GM19324 (cell line): ENCODE results near the gene YJU2.
"Not testable (repeated sequence)": the region's sequence is repeated elsewhere in the genome, so short reads cannot be mapped to it uniquely, and the experiment has no call there.

Source experiments
- ATAC-seq: cut with Tn5 transposase; IDR thresholded peaks from one replicate; pipeline ENCODE4 v1.9.1; 2021; ENCODE audit warnings: mild to moderate bottlenecking, moderate library complexity; ENCODE audit not compliant: unreplicated experiment, low FRiP score

YJU2 gene

DNA sequence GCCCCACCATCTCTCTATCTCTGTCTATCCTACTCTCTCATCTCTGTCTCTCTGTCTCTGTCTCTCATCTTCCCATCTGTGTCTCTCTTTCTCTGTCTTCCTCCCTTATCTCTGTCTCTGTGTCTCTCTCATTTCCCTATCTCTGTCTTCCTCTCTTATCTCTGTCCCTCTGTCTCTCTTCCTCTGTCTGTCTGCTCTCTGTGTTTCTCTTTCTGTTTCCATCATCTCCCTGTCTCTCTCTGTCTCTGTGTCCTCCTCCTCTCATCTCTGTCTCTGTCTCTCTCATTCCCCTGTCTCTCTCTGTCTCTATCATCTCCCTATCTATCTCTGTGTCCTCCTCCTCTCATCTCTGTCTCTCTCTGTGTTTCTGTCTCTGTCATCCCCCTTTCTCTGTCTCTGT is 19.1 kb upstream of the YJU2 start:
- no peak for ATAC-seq

DNA sequence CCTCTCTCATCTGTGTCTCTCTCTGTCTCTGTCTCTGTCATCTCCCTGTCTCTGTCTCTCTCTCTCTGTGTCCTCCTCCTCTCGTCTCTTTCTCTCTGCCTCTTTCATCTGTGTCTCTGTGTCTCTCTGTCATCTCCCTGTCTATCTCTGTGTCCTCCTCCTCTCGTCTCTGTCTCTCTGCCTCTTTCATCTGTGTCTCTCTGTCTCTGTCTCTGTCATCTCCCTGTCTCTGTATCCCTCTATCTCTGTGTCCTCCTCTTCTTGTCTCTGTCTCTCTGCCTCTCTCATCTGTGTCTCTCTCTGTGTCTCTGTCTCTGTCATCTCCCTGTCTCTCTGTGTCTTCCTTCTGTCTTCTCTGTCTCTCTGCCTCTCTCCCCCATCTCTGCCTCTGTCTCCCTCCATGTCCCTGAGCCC is 18.1 kb upstream of the YJU2 start:
- ATAC-seq = no peak

DNA sequence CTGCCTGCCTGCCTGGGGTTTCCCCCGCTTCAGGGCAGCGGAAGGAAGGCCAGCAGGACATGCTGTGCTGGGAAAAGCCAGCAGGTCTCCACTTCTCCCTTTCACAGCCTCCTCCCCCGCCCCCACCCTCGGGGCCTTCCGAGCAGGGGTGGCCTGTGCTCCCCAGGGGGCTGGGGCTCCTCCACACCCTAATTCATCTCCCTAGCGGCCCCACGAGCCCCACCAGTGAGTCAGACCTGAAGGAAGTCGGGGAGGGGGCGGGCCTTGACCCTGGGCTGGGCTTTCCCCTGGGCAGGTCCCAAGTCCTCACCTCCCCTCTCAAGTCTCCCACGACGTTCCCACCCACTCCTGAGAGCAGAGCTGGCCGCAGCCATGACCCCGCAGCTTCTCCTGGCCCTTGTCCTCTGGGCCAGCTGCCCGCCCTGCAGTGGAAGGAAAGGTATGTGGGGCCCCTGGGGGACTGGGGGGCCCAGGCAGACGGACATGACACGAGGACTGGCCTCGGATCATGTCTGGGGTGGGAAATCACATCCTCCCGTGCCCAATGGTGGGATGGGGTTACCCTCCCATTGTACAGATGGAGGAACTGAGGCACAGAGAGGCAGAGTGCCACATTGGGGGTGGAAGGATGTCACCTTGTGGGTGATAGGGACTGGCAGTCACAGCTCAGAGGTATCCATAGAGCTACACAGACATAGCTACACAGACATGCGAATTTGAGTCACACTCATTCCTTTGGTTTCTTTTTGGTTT is 17.5 kb upstream of the YJU2 start, which contains the start of gene EBI3:
TSS of gene EBI3 (plus strand) at position 345 of the 753 bp plus-strand sequence. CDS start at position 373, 28 bp downstream.
- ATAC-seq = no peak

DNA sequence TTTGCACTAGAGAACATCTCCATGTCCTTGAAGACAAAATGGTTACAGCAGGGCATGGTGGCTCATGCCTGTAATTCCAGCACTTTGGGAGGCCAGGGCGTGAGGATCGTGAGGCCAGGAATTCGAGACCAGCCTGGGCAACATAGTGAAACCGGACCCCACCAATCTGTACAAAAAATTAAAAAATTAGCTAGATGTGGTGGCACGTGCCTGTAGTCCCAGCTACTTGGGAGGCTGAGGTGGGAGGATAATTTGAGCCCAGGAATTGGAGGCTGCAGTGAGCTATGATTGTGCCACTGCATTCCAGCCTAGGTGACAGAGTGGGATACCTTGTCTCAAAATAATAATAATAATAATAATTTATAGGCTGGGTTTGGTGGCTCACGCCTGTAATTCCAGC is 16.6 kb upstream of the YJU2 start:
- not testable (repeated sequence) for ATAC-seq

DNA sequence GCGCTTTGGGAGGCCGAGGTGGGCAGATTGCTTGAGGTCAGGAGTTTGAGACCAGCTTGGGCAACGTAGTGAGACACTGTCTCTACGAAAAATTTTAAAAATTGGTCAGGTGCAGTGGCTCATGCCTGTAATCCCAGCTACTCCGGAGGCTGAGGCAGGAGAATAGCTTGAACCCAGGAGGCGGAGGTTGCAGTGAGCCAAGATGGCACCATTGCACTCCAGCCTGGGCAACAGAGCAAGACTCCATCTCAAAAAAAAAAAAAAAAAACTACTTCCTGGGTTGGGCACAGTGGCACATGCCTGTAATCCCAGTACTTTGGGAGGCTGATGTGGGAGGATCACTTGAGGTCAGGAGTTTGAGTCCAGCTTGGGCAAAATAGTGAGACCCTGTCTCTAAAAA is 15.4 kb upstream of the YJU2 start:
- ATAC-seq = not testable (repeated sequence)

DNA sequence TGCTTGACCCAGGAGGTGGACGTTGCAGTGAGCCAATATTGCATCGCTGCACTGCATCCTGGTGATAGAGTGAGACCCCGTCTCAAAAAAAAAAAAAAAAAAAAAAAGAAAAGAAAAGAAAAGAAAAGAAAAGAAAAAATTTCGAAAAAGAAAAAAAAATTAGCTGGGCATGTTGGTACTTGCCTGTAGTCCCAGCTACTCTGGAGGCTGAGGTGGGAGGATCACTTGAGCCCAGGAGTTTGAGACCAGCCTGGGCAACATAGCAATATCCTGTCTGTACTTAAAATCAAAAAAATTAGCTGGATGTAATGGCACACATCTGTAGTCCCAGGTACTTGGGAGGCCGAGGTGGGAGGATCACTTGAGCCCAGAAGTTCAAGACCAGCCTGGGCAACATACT is 14.7 kb upstream of the YJU2 start:
- ATAC-seq = not testable (repeated sequence)

DNA sequence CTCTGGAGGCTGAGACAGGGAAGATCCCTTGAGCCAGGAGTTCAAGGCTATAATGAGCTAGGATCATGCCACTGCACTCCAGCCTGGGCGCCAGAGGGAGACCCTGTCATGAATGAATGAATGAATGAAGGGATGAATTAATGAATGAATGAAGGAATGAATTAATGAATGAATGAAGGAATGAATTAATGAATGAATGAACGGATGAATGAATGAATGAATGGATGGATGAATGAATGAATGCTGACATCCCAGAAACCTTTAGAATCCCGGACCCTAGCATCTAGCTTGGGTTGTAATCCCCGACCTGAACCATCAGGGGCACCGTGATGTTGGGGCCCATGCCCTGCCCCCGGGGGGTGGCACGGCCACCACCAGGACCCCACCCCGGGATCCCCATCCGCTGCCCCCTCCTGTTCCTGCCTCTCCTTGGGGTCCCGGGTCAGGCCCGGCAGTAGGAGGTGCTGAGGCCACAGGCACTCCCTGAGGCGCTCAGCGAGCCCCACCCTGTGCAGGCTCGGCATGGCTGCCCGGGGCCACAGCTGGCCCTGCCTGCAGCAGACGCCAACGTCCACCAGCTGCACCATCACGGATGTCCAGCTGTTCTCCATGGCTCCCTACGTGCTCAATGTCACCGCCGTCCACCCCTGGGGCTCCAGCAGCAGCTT is 14.1 kb upstream of the YJU2 start:
- ATAC-seq = no peak

DNA sequence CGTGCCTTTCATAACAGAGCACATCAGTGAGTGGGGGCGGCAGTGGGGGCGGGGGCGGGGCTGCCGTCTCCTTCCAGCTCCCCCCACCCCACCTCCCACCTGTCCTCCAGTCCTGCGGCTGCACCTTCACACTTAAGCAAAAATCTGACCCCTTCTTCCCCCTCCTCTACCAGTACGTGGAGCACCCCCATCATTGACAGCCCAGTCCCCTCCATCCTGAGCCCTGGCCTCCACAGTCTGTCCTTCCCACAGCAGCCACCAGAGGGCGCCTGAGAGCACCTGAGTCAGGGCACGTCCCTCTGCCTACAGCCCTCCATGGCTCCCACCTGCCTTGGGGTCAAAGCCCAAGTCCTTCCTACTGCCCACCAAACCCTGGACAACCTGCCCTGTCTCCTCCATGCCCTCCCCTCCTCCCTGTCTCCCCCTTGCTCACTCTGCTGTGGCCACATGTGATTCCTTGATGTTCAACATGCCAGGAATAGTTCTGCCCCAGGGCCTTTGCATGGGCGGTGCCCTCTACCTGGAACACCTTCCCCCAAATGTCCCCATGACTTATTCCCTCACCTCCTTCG is 13.5 kb upstream of the YJU2 start:
- ATAC-seq = no peak

DNA sequence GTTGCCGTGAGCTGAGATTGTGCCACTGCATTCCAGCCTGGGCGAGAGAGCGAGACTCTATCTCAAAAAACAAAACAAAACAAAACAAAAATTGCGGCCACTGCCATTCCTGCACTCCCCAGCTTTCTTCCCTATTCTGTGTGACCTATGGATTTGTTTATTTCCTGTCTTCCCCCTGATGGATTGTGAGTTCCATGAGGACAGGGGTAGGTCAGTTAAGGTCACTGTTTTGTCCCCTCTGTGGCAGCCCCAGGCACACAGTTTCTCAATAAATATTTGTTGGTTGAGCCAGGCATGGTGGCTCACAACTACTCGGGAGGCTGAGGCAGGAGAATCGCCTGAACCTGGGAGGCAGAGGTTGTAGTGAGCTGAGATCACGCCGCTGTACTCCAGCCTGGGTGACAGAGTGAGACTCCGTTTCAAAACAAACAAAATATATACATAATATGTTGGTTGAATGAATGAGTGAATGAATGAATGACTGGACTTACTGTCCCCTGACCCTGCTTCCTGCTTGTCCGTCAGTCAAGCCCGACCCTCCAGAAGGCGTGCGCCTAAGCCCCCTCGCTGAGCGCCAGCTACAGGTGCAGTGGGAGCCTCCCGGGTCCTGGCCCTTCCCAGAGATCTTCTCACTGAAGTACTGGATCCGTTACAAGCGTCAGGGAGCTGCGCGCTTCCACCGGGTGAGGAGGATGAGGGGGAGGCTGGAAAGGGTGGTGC is 12.6 kb upstream of the YJU2 start:
- no peak for ATAC-seq

DNA sequence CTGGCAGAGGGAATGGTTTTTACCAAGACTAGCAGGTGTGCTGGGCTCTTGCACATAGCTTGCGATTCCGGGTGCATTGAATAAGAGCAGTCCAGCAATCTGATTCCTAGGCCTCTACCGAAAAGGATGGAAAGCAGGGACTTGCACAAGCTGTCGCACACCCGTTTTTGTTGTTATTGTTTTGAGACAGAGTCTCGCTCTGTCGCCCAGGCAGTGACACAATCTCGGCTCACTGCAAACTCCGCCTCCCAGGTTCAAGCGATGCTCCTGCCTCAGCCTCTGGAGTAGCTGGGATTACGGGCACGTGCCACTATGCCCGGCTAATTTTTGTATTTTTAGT is 12.0 kb upstream of the YJU2 start:
- ATAC-seq = no peak

DNA sequence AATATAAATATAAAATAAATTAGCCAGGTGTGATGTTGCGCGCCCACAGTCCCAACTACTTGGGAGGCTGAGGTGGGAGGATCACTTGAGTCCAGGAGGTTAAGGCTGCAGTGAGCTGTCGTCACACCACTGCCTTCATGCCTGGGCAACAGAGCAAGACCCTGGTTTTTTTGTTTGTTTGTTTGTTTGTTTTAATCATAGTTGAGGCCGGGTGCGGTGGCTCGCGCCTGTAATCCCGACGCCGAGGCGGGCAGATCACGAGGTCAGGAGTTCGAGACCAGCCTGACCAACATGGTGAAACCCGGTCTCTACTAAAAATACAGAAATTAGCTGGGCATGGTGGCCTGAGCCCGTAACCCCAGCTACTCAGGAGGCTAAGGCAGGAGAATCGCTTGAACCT is 9.4 kb upstream of the YJU2 start:
- ATAC-seq = not testable (repeated sequence)

DNA sequence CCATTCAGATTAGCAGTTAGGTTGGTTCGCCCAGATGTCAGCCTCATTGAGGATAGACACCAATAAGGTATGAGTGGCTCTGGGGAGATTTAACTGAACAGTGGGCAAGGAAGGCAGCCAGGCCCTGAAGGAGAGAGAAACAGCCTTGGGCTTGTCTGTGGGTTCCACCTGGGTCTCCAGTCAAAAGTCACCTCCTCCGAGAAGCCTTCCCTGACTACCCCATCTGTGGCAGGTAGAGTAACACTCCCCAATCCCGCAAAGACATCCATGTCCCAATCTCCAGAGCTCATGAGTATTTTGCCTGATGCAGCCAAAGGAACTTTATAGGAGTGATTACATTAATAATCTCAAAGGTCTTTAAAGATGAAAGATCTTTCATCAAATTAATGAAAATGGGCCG is 8.0 kb upstream of the YJU2 start:
- no peak for ATAC-seq

DNA sequence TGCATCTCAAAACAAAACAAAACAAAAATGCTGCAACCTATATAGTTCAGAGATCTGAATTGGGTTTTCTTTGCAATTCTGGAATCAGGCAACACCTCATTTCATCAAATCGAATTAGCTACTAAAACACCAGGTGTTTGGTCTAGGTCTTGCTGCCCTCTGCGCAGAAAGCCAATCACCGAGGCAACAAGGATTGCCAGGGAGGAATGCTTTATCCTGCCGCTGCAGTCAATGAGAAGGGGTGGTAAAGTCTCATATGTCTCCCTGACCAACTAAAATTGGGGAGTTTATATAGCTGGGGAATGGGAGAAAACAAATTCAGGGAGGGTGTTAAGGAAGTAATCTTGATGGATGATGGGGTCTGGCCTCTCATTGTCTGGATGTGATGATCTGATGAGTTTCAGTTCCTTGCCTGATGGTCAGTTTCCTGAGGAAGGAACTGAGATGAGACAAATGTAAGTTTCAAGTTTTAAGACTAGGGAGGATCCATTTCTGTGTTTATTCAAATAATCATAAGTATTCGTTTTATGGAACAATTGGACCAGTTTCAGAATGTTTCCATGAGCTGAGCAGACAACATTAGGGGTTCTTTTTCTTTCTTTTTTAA is 5.0 kb upstream of the YJU2 start:
- no peak for ATAC-seq

DNA sequence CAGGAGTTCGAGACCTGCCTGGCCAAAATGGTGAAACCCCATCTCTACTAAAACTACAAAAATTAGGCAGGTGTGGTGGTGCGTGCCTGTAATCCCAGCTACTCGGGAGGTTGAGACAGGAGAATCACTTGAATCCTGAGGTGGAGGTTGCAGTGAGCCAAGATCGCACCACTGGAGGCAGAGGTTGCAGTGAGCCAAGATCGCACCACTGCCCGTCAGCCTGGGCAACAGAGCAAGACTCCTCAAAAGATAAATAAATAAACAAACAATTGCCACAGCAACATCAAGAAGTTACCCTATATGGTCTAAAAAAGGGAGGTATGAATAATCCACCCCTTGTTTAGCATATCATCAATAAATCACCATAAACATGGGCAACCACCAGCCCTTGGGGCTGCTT is 942 bp upstream of the YJU2 start:
- ATAC-seq = not testable (repeated sequence)

DNA sequence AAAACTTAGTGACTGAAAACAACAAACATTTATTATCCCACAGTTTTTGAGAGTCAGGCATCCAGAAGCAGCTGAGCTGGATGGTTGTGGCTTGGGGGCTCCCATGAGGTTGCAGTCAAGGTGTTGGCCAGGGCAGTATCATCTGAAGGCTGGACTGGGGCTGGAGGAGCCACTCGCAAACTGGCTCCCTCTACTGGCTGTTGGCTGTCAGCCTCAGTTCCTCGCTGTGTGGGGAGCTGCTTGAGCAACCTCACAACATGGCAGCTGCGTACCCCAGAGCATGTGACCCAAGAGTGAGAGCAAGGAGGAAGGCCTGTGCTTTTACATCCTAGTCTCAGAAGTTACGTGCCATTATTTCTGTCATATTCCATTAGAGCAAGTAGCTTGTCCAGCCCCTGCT is 9.7 kb downstream of the YJU2 start:
- no peak for ATAC-seq

DNA sequence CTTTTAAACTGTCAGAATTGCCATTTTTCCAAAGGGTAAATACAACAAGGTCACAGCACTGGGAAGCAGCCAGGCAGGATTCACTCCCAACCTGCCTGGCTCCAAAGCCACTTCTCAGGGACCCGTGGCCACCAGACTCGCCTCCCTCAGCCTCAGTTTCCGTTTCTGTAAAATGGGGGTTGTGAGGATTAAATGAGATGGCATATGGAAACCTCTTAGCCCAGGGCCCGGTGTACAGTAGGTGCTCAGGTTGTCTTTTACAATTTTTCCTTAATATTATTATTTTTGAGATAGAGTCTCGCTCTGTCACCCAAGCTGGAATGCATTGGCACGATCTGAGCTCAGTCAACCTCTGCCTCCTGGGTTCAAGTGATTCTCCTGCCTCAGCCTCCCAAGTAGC is 10.1 kb downstream of the YJU2 start:
- ATAC-seq = no peak

DNA sequence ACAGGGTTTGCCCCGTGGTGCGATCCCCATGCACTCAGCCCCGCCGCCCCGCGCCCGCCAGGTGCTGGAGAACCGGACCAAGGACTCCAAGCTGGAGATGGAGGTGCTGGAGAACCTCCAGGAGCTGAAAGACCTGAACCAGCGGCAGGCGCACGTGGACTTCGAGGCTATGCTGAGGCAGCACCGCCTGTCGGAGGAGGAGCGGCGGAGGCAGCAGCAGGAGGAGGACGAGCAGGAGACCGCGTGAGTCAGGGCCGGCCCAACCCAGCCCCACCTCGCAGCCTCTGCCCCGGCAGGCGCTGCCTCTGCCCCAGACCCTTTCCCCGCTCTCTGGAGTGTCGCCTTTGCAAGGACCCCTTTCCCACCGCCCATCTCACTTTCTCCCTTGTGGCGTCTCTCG is 11.3 kb downstream of the YJU2 start:
- ATAC-seq = no peak

DNA sequence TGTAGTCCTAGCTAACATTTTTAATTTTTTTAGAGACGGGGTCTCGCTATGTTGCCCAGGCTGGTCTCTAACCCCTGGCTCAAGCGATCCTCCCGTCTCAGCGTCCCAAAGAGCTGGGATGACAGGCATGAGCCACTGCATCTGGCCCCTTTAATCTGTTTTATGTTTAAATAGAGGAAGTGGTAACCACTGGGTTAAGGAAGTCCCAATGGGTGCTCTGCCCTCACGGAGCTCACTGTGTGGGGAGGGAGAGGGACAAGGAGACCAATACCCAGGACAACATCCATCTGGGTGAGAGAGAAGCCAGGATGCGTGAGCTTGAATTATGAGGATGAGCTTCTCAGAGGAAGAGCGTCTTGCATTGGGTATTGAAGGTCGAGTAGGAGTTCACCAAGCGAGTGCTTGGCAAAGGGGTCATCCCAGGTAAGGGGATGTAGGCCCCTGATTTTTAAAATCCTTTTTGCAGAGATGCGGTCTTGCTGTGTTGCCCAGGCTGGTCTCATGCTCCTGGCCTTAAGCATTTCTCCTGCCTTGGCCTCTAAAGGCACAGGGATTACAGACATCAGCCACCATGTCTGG is 13.8 kb downstream of the YJU2 start:
- ATAC-seq = no peak

DNA sequence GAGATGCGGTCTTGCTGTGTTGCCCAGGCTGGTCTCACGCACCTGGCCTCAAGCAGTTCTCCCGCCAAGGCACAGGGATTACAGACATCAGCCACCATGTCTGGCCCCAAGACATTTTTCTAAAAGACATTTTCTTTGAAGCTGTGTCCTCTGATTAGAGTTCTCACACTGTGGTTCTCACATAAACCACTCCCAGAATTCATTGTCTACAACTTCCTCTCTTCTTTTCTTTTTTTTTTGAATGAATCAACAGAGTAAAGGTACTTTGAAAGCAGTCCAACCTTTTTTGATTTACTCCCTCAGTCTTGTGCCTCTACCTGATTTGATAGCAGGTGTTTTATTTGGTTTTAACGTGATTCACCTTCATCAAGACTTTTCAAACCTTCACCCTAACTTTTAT is 17.9 kb downstream of the YJU2 start:
- no peak for ATAC-seq

DNA sequence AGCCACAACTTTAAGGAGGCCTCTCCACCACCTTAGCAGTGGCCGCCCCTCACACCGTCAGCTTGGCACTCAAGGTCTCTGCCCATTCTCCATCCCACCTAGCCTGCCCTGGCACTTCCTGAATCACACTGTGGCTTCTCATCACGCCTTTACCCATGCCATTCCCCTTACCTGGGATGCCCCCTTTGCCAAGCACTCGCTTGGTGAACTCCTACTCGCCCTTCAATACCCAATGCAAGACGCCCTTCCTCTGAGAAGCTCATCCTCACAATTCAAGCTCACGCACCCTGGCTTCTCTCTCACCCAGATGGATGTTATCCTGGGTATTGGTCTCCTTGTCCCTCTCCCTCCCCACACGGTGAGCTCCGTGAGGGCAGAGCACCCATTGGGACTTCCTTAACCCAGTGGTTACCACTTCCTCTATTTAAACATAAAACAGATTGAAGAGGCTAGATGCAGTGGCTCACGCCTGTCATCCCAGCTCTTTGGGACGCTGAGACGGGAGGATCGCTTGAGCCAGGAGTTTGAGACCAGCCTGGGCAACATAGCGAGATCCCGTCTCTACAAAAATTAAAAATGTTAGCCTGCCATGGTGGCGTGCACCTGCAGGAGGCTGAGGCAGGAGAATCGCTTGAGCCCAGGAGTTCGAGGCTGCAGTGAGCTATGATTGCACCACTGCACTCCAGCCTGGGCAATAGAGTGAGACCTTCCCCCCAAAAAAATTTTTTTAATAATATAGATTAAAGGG is 19.5 kb downstream of the YJU2 start:
- no peak for ATAC-seq
